NCI-H2227 treated with DMSO at 0.1 percent for 48 hours (cell line): ENCODE measurements around the gene DMD.

ENCODE experiments used
- DNase-seq: peaks from one replicate; lab custom pipeline; 2025; lab: John Stamatoyannopoulos, UW

The DMD gene

DNA sequence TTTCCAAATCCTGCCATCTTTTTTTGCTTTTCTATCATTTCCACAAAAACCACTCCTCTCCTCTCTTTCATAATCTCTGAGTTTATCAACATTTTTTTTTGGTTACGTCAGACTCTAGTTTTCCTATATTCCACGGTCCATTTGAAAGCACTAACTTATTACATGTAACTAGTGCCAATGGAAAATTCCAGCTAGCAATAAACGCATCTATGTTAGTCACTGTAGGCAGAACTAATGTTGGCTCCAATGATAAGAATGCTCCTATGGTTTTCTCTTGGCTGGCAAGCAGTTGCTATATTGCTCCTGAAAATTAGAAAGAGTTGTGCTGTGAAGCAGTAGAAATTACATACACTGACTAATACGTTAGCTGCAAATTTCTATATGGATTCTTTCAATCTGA lies 1504.9 kb downstream of the DMD start:
- DNase-seq = no peak

DNA sequence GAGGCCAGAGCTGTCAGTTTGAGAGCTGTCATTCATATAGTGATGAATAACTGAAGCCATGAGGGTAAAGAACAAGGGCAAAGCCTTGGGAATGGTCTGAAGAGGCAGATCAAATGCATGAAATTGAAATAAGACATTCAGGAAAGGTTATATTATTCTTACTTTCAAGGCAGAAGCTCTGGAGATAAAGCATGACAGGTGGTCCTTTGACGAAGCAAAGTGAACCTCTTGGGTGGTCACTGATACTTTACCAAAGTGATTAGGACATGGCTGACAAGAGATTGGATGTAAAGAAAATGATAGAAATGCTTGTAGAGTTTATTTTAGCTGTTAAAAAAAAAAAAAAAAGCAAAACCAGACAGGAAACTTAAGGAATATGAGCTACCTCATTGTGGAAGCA lies 1505.5 kb downstream of the DMD start:
- DNase-seq = no peak

DNA sequence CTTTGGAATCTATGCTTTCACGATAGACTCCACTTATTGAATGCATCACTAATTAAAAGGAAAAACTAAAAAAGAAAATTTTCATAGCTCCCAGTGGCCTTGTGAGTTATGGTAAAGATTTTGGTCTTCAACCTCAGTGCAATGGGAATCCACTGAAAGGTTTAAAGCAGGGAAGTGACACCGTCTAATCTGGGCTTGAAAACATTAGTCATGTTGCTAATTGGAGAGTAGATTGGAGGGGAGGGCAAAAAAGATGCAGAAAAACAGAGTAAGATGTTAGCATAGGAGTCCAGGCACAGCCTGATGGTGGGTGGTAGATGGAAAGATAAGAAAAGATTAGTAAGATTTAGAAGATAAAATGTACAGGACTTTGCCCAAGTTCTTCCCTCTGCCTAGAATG lies 1506.4 kb downstream of the DMD start:
- no peak for DNase-seq

DNA sequence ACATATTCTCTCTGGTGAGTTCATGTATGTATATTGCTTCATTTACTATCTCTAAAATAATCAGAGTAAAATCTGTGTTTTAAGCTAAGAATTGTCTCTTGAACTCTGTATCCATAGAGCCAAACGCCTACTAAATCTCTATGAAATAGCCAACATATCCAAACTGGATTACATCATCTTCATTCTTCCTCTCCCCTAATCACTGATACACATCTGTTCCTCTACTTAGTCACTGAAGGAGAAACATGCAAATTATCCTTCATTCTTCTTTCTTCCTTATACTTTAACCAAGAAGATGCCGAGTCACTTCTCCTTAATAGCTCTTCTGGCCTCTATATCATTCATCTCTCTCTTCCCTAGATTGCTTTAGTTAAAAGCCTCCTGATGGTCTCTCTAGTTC lies 1509.1 kb downstream of the DMD start:
- DNase-seq = no peak

DNA sequence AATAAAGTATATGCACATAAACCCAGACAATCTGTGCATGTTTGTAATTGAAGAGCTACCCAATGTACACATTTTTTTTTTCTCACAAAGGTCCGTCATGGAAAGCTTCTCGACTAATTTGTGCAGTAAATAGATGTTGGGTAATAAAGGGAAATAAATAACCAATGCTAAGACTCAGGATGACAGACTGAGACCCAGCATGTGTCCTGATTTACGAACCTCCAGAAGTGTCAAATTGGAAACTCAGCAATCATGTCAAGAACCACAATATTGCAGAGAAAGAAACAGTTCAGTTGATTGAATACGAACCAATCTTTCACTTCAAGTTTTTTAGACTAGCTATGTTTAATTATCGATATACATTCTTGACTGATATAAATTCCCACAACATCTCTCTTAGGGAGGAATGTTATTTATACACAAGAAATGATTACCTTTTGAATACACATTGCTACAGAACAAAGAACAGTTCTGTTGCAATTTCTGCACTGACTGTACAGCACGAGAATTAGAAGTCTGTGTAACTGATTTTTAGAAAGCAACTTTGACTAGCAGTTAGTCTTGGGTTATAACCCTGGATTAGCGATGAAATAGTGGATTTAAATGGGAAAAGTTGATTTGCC lies 1513.9 kb downstream of the DMD start:
- no peak for DNase-seq

DNA sequence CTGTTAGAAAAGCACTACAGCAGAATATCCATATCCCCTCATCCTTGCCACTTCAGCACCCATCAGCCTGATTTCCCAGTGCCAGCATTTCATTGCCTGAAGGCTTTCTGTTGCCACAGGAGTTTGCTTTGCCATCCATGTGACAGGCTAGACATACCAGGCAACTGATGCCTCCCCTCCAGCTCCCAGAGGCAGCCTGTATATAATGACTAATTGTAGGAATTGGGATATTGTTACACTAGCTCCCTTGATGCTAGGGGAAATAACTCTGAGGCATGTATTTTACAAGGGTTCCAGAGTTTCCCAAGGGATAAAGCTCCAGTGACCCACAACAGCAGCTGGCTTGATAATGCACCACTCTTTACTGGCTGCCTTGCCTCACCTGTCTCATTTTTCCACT lies 1531.5 kb downstream of the DMD start:
- no peak for DNase-seq

DNA sequence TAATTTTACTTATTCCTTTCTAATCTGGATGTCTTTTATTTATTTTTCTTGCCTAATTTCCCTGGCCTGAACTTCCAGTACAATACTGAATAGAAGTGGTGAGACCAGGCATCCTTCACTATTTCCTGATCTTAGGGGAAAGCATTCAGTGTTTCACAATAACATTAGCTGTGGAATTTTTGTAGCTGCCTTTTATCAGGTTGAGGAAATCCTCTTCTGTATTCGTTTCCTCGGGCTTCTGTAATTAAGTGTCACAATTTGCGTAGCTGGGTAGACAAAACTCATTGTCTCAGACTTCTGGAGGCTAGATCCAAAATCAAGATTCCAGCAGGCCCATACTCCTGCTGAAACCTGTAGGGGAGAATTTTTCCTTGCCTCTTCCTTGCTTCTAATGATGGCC lies 1541.1 kb downstream of the DMD start:
- no peak for DNase-seq

DNA sequence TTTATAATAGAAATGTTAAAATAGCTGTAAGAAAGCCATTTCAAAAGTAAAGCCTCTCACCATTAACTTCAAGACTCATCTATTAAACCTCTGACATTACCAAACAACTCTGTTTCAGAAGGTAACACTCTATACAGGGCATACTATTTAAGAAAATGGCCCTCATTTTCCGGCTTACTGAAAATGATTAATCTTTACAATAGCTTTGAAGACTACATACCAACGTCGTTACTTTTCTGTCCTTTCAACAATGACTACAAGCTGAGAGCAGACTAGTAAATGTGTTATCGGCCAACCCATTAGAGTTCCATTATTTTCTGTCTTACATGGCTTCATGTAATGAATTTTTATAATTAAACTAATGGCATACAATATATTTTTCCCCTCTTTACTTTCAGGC lies 1545.9 kb downstream of the DMD start:
- no peak for DNase-seq

DNA sequence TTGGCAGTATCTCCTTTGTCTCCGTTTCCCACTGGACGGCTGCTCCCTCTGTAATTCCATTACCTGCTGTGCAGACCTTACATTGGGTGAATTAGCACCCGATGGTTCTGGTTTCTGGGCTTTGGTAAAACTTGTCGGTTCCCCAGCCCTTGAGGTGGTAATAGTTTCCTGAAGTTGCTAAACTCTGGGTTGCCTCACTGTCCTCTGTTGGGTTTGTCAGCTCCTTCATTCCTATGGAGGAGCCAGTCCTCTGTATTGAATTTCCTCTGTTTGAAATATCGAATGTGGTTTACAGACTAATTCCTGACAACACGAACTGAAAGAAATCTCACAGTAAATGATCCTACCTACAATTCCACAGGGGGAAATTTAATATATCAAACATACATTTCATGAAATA lies 1548.2 kb downstream of the DMD start:
- no peak for DNase-seq

DNA sequence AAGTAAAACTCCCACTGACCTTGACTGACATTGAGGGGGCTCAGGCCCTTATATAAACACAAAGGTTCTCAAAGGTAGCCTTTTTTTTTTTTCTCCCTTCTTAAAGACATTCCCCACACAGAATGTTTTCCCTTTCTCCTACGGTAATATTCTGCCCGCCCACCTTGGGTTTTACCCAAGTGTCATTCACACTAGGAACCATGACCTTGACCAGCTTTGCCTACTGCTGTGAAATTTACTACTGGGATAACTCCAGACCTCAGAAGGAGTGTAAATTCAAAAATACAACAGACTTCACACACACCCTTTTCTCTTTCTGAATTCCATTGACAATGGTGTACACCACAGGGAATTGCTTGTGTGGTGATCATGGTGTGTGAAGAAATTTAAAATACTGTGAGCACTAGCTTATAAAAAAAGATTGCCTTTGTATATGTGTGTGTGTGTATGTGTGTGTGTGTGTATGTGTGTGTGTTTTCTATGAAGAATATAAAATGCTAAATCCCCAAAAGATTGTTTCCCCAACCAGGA lies 1550.0 kb downstream of the DMD start:
- DNase-seq = no peak

DNA sequence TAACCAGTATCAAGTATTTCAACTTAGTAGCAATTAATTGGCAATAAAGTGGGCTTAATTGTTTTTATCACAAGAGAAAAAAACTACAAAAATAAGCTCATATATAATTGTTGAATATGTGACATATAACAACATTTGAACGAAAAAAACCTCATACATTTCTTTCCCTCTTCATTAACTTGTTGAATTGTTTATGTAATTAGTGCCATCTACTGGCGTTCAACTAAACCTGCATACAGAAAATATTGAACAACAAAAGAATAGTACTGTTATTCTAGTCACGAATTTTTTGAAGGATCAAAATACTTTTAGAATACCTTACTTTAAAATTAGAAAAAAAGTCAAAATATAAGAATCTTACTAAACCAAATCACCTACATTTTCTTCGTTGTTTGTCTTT lies 1553.0 kb downstream of the DMD start:
- no peak for DNase-seq

DNA sequence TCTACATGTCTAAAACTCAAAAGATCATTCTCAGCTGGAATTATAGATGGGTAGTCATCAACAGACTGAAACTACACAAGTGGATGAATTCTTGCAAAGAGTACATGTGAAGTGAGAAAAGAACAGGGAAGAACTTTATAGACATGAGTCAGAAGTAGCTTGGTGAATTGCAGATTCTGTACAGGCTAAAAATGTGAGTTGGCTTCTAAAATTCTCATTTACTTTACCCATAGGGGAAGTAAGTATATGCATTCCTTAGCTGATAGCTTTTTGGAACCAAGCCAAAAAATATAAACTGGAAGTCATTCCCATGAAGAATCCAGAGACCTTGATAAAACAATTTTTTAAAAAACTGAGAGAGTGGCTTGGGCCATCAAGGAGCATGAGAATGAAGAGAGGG lies 1555.3 kb downstream of the DMD start:
- no peak for DNase-seq

DNA sequence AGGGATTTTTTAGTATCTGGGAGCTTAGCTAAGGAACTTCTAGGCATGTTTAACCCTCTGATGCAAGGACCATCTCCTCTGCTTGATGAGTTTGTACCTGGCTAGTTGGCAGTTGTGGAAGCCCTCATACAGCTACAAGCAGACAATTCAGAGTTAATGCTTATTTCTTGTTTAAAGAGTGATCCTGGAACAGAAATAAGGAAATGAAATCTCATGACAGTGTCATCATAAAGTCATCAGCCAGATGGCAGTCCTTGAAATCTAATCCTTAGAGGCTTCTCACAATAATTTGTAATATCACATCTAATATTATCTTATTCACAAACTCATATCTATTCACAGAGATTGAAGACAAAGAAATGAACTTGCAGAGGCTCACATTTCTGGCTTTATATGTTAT lies 1557.9 kb downstream of the DMD start:
- DNase-seq = no peak

DNA sequence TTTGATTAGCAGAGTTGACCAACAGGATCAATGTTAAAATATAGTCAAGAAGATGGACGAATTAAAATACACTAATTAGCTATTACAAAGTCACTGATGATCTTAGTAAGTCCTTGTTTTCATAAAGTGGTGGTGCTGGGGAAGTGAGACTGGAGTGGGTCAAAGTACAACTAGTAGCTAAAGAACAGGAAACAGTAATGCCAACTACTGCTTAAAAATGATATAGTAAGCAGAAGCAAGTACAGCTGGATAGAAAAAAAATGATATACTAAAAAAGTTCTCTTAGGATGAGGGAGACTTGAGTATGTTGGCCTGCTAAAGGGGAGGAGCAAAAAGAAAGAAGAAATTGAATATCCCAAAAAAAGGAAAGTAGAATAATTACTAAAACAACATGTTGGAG lies 1558.7 kb downstream of the DMD start:
- no peak for DNase-seq

DNA sequence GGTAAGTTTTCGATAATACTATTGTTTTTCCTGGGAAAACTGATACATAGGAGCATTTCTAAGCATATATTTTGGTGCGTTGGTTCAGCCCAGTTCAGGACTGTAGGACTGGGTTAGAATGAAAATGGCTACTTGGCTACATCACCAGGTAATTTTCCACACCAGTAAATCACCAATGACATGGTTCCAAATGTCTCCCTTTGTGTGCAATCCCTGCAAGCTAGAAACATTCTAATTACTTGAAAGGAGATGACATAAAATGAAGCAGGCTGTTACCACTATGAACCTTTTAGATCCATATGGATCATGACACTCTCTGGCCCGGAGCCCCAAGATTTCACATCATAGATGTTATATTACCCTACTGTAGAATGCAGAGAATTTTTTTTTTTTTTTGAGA lies 1562.1 kb downstream of the DMD start:
- DNase-seq = no peak

DNA sequence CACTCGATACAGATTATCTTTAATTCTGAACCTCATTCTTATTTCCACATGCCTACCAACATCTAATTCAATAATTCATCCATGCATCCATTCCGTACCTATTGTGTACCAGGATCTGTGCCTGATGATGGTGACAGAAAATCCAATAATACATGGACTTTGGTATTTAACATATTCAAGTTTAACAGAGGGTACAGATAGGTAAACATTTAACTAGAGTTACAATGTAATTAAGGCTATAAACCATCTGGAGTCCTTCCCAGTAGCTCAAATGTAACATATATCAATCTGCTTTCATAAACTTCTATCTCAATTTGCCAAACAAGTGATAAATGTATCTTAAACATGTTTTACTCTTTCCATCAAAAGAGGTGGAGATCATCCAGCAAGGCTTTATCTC lies 1578.0 kb downstream of the DMD start:
- DNase-seq = no peak

DNA sequence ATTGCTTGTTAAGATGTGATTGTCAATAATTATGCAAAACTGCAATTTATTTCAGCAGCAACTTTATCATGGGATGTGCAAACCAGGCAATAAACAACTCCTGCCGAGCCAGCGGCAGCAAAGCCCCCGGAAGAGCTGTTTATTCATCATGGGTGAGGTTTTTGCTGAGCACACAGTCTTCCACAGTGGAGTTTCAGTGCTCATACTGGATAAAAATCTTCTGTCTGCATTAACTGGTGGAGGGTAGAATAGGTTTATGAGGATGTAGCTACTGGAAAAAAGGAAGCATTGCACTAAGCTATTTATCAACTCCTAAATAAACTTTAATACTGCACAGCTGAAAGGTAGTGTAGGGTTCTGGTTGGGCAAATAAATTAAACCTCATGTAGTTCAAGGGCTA lies 1582.2 kb downstream of the DMD start:
- DNase-seq = no peak

DNA sequence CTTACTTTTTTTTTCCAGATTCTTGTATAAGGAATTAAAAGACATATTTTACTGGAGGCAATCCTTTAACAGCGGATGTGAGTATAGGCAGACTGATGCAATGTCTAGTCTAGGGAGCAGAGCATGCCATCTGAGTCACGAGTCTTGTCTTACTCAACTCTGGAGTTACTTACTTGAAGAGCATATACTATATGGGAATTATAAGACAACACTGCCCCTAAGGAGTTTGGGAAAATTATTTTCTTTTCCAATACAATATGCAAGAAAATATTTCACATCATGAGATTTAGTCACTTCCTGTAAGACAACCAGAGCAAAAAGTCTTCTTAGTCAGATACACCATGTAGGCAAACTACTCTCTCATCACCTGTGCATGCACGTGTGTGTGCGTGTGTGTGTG lies 1602.2 kb downstream of the DMD start:
- no peak for DNase-seq

DNA sequence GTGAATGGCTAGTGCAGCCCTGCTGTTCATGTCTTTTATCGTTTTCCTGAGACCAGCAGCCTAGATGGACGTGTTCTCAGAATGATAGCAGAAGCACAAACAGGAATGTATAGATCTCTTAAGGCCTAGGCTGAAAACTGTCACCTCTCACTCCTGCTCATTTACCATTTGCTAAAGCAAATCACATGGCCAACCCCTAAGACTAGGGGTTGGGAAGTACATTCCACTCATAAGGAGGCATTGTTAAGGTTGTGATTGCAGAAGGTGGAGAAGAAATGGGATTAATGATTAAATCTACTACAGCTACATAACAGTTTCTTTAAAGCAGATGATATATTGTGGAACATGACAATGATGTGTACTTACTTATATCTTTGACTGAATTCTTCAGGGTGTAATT lies 1602.7 kb downstream of the DMD start:
- no peak for DNase-seq

DNA sequence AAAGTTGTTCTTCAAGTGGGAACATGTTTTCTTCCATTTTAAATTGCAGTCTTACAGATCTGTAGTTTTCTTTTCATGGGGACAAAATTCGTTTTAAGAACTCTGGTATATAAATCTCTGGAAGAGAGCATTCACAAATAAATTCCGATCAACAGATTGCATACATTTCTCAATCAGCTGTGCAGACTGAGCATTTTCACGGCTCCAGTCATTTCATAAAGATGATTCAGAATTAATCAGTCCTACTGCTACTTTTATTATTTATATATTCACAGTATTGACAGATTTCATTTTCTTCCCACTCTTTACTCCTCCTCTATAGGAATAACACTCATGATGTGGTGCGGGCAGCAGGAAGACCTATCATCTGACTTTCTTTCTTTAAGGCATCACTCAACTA lies 1604.6 kb downstream of the DMD start:
- no peak for DNase-seq

DNA sequence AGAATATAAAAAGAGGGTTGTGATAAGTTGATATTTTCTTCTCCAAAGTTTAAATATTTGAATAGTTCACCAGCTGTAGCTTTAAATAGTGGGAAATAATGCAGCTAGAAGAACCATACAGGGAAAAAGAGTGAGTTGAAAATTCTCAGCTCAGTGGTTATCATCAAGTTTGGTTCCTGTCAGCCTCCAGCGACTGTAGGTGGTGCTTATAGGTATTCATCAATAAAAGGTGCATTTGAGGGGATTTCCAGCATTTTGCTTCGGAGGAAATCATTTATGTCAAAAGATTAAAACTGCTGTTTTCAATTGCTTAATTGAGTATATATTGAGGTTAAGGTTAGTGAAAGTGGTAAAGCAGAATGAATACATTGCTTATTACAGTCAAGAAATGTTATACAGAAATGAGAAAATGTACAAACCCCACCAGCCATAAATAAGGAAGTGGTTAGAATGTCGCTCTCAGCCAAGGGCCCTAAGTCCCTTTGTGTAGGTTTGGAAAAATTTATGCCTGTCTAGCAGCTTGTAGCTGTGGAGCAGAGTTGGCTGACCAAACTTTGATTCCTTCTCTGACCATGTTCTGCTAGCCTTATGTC lies 1606.6 kb downstream of the DMD start:
- no peak for DNase-seq

DNA sequence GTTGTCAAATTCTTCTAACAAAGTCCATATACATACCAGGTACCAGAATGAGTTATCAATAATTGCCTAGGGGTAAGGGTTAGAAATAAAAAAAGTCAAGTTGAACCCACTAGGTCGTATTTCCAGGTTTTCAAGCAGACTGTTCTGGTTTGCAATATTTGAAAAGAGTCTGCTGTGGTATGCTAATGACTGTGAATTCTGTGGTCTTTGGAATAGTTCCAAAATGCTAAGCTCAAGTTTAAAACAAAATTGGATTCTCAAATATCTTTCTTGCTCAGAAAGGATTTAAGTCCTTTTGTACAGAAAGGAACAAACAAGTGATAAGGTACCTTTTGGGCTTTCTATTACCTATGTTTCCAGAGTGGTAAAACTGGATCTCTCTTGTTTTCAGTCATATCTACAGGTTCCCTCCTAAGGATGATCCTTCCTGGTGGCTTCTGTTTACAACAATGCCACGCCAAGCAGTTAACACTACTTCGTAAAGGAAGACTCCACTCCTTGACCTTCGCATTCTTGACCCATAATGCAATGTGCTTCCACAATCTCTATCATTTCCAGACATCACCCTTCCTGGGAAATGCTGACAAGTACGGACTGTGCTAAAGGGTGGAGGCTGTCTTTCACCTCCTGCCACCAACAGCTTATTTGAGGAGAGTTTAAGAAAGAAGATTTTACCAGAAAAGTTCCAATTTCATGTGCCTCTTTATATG lies 1607.8 kb downstream of the DMD start:
- DNase-seq = no peak

DNA sequence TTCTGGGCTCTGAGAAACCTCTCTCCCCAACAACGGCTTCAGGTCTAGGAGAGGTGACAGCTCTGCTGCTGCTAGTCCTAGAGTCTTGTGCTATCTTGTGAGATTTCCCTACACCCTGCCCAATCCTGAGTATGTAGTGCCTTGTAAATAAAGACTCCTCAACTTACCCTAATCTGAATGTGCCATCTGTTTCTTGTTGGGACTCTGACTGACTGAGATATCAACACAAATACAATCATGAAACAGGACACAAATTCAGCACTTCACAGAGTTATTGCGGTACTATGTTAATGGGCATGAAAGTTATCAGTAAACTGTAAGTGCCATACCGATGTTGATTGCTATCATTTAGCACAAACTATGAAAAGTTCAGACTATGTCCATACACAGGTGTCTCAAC lies 1610.5 kb downstream of the DMD start:
- DNase-seq = no peak

DNA sequence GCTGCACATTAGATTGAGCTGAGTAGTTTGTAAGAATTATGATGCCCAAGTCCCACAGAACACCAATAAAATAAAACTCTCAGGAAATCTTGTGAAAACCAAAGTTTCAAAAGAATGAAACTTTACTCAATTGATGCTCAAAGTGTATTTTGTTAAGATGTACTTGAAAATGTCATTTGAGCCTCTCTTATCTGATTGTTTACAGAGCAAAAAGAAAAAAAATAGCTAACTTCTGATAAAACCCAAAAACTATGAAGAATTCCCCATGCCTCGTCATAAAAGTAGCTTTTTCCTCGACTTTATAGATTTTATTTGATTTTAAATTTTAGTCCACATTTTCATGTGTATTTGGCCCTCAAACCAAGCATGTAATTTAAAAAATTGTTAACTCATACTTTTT lies 1618.0 kb downstream of the DMD start:
- DNase-seq = no peak
